ENCODE measurements around the gene RGL1.

- TF ChIP-seq CTCF (IDR thresholded peaks at IDR 0.05) (no peak), POLR2A (IDR thresholded peaks at IDR 0.05) (no peak)
These were observed 7.2 kb downstream of the RGL1 start for GRCh38 chr1:183812128-183812527.
